NCI-H187 treated with DMSO at 0.1 percent for 48 hours (cell line): Measurements from ENCODE around the gene USPL1.

ENCODE experiments used
- DNase-seq: peaks from one replicate; lab custom pipeline; 2025; lab: John Stamatoyannopoulos, UW

Gene USPL1

DNA sequence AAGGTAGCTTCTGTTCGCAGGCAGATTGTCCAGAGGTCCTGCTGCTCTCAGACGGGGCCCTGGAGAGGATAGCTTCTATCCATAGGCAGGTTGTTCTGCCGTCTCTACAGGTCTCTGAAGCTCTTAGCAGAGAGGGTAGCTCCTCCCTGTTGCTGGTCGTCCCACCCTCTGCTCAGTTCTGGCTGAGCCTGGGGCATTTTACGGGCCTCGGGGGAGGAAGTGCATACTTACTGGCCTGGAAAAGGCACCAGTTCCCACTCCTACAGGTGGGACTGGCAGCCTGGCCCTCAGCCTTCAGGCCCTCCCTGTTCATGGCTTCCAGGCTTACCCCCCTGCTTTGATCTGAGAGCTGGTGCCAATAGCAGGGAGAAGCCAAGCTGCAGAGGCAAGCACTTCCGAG lies 42.3 kb downstream of the USPL1 start:
- DNase-seq = no peak

DNA sequence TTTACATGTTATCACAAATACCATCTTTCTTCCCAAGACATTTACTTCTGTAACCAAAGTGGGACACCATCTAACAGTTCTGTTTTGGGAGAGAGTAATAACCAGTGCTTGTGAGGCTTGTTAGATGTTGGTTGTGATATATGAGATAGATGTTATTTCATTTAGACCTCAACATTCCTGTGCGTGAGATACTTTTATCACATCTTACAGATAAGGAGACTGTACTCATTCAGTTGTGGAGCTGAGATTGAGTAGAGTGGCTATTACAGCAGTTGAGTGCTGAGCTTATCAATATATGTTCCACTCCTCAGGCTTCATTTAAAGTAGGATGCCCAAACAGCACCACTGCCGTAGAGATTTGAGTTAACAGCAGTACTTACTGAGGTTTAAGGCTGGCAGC lies 43.1 kb downstream of the USPL1 start:
- no peak for DNase-seq

DNA sequence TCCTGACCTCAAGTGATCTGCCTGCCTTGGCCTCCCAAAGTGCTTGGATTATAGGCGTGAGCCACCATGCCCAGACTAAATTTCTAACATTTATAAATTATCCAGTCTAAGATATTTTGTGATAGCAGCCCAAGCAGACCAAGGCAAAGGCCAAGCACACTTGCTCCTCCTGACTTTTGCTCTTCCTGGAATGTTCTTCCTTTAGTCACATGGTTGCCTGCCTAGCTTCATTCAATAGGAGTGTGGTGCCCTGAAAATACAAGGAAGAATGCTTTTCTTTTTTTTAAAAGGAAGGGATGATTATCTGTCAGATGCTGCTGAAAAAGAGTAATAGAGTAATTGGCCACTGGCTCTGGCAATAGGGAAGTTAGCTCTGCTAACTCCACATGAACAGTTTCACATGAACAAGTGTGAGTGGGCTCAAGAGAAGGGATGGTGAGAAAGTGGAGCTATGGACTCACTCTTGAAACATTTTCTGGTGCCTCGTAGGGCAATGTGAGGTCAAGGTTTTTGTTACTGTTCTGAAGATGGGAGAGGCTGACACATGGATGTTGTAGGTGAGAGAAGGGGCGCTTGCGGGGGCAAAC lies 47.1 kb downstream of the USPL1 start:
- DNase-seq = no peak

DNA sequence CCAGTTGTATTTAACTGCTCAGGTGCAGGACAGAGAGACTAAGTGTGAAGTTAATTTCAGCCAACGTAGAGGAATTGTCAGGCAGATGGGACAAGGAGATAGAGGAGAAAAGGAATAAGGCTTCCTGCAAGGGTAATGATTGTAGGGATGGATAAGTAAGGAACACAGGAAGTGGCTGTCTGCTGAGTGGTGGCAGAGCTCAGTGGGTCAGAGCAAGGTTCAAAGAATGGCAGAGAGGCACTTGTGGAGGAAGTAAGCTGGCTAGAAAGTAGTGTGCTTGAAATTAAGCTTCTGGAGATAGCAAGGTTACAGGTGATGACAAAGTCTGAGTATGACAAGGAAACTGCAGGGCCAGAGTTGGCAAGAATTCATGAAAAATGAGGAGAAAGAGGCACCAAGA lies 47.9 kb downstream of the USPL1 start:
- DNase-seq = no peak

DNA sequence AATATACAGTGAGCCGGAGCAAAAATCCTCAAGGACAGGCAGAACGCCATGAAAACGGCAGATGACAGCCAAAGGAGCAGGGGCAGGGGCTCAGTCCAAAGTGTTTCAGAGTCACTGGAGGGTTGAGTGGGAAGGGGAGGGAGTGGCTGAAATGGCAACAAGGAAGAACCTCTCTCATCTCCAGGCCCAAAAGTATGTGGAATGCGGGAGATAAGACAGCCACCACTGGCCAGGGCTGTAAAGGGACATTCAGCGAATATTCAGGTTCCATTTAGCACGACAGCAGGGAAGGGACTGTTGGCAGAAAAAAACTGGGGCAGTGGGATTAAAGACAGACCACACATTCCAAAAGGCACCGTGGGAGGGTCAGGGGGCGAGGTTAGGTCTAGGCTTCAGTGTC lies 48.4 kb downstream of the USPL1 start:
- DNase-seq = no peak

DNA sequence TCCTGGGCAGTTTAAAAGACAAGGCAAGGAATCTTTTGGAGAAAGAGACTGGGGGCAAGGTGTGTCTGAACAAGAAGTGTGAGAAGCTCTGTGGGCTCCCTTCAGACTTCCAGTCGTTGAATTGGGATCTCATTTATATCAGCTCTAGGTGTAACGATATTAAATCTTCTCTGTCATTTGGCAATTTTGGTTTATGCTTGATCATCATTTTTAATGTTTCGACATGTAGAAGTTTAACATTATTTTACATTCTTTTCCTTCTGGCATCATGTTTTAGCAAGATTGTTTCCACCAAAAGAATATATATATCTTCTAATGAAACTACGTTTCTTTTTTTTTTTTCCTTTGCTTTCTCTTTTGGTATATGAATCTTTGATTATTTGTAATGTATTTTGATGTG lies 49.3 kb downstream of the USPL1 start:
- DNase-seq = no peak

DNA sequence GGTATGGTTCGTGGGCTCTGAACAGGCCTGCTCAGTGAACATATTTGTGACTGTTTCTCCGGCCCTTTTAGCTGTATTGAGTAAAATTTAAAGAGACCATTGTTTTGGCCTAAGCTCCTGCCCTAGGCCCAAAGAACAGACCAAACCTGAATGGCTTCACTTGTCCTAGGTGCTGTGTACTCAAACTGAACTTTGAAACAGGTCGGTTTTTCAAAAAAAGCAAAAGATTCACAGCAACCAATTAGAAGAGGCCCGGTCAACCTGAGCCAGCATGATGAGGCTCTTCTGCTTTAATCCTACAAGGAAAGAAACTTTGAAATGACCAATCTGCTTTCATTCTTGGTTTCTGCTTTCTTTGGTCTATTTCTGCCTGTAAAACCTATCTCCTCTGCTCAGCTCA lies 50.6 kb downstream of the USPL1 start:
- no peak for DNase-seq

DNA sequence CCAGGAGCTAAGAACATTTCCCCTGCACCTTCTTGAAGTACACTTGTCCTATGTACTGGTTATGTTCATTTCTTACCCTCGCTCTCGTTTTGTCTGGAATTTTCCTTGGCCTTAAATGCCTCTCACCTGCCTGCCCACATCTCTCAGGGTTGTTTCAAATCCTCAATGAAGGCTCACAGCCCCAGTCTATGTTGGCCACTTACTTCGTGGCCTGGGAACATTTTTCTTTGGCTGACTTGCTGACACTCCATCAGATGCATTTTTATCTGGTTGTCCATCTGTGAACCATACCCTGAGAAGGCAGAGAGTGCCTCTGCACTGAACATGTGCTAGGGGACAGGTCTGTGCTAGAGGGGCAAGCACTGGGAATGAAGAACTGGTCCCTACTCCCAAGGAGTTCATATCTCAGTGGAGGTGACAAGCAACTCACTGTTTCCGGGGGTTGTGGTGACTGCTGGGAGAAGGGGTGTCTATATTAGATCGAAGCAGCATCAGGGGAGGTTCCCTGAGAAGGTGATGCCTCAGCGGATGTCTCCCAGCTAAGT lies 53.6 kb downstream of the USPL1 start:
- DNase-seq = no peak

DNA sequence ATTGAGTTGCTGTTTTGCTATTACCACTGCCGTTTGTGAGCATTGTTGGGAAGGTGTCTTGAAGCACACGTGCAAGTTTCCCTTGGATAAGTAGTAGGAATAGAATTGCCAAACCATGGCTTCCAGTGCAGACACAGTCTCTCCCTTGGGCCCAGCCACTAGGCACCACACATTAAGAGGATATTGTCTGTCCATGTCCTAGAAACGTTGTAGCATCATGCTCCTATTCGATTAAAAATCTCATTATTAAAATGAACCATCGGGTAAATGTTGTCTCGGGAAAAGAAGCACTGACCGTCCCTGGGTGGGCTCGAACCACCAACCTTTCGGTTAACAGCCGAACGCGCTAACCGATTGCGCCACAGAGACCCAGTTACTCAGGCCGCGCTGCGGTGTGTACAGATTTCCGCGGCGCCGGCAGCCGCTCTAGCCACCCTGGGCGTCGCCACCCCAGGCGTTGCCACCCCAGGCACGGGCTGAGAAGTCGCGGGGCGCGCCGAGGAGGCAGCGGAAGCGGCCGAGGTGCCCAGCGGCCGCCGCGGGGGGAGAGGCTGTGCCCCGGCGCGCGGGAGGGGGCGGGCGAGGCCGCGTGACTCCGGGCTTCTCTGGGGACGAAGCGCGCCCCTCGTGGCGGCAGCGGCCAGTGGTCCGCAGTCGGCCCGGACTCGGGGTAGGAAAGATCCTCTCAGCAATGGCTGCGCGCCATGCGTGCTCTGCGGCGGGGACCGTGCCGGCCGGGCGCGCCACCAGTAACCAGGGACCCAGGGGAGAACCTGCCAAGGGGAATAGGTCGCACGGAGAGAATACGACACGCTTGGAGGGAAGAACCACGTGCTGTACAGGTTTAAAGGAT lies 56.2 kb downstream of the USPL1 start:
- no peak for DNase-seq

DNA sequence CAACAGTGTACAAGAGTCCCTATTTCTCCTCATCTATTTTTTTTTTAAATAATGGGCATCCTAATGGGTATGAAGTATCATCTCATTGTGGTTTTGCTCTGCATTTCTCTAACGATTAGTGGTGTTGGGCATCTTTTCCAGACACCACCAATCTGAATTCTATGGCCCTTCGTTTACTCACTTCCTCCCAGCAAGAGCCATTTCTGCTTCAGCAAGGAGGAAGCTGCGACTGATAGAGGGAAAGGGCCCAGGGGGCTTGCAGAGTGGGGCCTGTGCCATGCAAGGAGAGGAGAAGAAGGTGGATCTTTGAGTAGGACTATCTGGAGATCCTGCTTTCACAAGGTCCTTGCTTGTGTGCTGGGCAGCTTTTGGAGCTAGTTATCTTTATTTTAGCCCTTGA lies 58.0 kb downstream of the USPL1 start:
- no peak for DNase-seq

DNA sequence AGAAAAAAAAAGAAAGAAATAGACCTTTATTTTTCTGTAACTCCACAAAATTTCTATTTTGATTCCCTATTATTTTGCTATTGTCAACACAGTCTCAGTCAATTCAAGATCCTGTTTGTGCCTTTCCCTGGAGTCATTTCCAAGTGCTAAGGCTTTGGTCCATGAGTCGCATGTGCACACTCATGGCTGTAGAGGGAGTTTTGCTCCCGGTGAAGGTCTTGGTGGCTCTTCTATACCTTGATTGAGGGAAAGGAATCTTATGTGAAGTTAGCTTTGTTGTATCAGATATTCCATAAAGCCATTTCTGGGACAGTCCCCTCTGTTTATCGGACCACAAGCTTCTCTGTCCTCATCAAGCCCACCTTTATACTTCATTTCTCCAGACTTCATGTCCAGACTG lies 59.0 kb downstream of the USPL1 start:
- DNase-seq = no peak

DNA sequence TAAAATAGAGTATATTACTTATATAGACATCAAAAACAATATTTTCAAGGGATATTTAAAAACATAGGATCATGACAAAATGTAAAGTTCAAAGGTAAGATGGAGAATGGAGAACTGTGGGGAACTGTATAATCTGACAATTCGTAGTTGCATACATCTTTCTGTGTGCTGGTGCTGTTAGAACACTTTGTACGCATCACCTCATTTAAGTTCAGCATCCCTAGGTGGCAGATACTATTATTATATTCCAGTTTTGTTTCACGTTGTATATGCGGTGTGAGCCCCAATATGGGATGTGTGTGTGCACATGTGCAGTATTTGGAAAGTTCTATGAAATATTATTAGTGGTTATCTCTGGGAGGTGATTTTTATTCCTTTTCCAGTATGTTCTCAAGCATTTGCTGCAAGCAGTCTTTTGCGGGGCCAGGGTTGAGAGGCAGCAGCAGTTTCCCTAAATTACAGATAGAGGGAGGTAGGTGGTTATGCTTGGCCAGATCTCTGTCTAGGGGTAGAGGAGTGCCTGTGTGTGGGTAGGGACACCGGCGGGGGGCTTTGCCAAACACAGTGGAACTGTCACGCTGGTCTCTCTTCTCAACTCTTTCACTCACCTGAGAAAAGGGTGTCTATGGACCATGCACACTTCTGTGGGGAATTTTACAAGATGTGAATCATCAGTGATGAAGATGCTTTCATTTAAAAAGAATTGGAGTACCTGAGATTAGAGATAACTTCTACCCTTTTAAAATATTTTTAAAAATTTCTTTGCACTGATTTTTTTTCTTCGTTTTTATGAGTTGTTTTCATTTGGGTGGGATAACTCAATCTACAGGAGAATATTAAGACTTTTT lies 62.0 kb downstream of the USPL1 start:
- DNase-seq = no peak

DNA sequence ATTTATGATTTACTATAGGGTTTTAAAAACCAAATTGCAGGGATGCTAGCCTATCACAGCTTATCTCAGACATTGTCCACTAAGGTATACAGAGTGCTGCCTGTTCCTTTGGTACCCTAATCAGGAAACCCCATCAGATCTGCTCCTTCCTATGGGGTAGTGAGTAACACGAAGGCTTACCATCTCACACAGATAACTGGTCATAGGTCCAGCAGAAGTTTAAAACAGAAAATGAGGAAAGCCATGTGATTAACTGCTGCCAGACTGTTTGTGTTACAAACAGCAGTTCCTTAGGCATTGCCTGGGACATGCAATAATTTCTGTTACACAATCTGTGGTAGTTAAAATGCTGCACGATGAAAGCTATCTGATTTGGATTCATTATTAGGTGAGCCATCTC lies 64.1 kb downstream of the USPL1 start:
- no peak for DNase-seq

DNA sequence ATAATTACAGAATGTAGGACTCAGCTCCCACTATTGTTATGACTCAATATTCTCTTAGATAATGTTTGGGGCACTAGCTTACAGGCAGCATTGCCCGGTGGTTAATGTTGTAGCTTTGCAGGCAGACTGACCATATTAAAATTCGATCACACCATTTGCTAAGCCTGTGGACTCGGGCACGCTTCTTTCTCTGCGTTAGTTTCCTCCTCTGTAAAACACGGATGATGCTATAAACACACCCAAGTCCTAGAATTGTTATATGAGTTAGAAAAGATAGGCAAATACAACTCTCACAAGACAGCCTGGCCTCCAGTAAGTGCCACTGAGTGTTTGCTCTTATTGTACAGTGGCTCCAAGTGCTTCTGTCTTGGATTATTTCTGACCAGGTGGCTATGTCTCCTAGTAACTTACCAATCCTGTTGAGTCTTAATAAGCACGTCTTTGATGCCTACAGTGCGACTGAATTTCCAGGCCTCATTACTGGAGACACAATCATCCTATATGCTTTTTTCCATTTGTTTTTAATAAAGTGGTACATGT lies 67.7 kb downstream of the USPL1 start:
- DNase-seq = no peak

DNA sequence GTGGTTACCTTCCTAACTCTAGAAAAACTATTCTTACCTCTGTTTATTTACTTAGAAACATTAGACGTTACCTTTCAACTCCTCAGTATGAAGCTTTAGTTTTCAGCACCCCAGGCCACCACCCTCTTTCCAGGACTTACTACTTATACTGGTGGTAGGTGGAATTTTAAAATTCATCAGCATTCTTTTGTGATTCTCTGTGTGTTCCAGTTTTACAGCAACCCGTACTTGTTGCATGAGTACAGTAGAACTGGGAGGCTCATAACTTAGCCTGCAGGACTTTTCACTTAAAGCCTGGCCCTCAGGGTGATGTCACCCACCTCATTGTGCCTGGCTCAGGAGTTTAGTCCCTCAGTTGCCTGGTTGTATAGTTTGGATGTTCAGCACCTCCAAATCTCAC lies 68.3 kb downstream of the USPL1 start:
- DNase-seq = no peak

DNA sequence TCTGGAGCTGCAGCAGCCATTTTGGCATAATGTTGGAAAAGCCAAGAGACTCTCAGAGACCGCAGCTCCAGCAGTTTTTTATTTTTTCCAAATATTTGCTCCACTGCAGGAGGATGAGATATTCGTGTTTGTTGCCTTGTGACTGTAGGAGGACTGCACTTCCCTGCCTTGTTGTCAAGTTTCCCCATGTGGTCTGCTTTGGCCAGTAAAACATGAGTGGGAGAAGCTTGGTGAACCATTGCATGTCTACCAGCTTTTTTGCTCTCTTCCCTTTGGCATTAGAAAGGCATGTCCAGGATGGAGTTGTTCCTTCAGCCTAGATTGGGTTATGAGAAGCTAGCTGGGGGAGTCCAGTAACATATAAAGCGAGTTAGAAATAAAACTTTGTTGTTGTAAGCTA lies 69.9 kb downstream of the USPL1 start:
- no peak for DNase-seq

DNA sequence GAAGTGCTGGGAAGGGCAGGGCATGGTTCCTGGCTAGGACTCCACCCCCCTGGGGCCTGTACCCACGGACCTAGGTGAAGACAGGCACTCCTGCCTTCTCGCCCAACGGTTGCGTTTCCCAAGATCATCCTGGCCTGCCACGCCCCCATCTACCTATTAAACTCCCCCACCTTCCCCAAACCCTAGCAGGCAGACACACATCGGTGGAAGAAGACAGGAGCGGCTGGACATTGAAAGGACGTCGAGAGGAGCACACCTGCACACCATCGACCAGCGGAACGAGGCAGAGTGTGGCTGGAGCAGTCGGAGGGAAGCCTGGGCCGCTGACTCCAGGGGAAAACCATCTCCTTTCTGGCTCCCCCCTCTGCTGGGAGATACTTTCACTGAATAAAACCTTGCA lies 72.0 kb downstream of the USPL1 start:
- DNase-seq = no peak

DNA sequence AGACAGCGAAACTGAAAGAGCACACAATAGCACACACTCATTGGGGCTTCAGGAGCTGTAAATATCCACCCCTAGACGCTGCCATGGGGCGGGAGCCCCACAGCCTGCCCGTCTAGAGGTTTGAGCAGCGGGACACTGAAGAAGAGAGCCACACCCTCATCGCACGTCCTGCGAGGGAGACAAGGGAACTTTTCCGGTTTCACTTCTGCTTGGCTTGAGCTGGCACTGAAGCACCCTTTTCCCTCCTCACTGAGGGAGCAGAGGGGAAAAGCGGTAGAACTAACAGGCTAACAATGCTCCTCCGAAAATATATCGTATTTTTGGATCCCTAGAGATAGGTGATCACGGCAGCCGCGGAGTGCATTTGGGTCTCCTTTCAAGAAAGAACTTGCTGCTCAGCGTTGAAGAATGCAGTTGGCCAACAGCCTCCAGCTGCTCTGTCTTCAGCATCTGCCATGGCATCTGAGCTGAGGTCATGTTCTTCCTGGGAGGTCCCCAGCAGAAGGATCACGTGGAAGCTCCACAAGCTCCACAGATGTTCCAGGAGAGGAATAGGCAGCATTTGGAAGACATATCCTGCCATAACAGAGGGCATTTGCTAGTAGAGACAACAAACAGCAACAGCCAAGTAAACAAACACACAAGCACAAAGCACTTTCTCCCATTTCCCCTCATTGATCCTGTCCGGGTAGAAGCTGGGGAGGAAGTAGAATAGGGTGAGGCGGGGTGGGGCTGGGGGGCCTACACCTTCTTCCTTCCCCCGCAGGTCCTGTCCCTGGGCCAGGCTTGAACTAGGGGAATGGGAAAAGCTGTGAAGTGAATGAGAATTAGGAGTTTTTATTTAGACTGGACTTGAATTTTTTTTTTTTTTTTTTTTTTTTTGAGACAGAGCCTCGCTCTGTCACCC lies 72.8 kb downstream of the USPL1 start:
- no peak for DNase-seq

DNA sequence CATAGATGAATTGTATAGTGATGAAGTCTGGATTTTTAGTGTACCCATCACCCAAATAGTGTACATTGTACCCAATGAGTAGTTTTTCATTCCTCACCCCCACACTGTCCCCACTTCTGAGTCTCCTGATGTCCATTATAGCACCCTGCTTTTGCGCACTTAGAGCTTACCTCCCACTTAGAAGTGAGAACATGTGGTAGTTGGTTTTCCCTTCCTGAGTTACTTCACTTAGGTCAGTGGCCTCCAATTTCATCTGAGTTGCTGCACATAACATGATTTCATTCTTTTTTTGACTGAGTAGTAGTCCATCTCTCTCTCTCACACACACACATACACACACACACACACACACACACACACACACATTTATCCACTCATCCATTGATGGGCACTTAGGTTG lies 74.4 kb downstream of the USPL1 start:
- no peak for DNase-seq

DNA sequence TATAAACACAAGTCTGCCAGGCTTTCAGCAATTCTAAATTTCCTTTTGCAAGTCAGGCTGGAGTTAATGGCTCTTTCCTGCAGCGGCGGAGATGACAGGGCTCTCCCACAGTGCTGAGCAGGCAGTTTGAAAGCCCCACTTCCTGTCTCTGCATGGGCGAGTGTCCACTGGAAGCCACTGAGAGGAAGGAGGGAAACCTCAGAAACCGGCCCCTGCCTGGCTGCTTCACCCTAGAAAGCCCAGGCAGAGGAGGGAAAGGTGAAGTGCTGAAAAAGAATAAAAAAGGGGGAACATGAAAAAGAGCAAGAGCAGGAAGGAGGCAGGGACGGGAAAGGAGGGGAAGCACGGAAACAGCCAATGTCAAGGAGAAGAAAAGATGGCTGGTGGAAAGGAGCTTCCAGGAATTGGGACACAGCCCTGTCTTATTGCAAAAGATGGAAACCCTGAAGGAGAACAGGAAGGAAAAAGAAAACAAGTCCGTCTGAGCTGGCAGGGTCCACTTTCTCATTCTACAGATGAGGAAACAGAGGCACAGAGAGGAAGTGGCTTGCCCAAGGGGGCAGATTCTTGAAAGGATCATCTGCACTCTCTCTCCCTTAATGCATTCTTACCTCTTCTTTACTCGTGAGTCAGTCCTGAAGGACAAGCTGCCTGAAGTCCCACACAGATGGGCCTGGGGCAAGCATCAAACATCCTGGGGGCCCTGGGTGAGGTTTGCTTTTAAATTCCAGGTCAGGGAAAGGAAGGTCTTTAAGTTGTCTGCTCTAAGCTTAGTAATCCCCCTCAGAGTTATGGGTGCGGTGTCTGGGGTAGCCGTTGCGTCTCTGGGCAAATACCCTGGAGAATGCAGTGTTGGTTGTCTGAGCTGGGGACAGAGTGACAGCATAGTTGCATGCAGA lies 78.8 kb downstream of the USPL1 start:
- no peak for DNase-seq
